Occipital lobe (tissue), 2 donors: Measurements from ENCODE around the gene KRT14. TPM values are rescaled to one million over a fixed set of nuclear protein-coding genes. Genes with fewer than 3 reads are reported as not detected.
"Not testable (repeated sequence)": the region's sequence is repeated elsewhere in the genome, so short reads cannot be mapped to it uniquely, and the experiment has no call there.

Experiments
- DNase-seq: peaks from one replicate; lab custom pipeline; 2025; lab: John Stamatoyannopoulos, UW
- total RNA-seq: library from RNA; depleted of rRNA; stranded (reverse); fragments of >200 nt; gene quantifications from one replicate; pipeline ENCODE4 v1.2.3, GENCODE V29; 2014

Gene KRT14
- total RNA-seq, 1 donor from 2014 or later, result 0.31 TPM

- not testable (repeated sequence) for DNase-seq
Observed at GRCh38 chr17:41610061-41610517, 23.4 kb upstream of the KRT14 start.

GRCh38 chr17:41606930-41607329, 20.2 kb upstream of the KRT14 start:
- DNase-seq, result not testable (repeated sequence)

GRCh38 chr17:41602524-41602923, 15.8 kb upstream of the KRT14 start:
- DNase-seq, result no peak

GRCh38 chr17:41600318-41600717, 13.6 kb upstream of the KRT14 start:
- no peak for DNase-seq

- no peak for DNase-seq
Observed at GRCh38 chr17:41599680-41600079, 13.0 kb upstream of the KRT14 start.

- DNase-seq, result no peak
Observed at GRCh38 chr17:41595585-41595984, 8.9 kb upstream of the KRT14 start.

GRCh38 chr17:41594363-41594915, 7.7 kb upstream of the KRT14 start:
- no peak for DNase-seq

GRCh38 chr17:41593306-41593981, 6.7 kb upstream of the KRT14 start:
- no peak for DNase-seq

- DNase-seq, result no peak
Observed at GRCh38 chr17:41592601-41593305, 6.1 kb upstream of the KRT14 start.

- no peak for DNase-seq
Observed at GRCh38 chr17:41589301-41589700, 2.6 kb upstream of the KRT14 start.

GRCh38 chr17:41588126-41588810, 1.6 kb upstream of the KRT14 start:
- DNase-seq, result no peak

GRCh38 chr17:41585301-41586056, 1.2 kb downstream of the KRT14 start:
- DNase-seq, result no peak

- not testable (repeated sequence) for DNase-seq
Observed at GRCh38 chr17:41584331-41584927, 2.3 kb downstream of the KRT14 start.

- no peak for DNase-seq
Observed at GRCh38 chr17:41583137-41584127, 3.3 kb downstream of the KRT14 start.

- DNase-seq, result not testable (repeated sequence)
Observed at GRCh38 chr17:41582061-41582968, 4.4 kb downstream of the KRT14 start.

GRCh38 chr17:41581366-41582060, 5.2 kb downstream of the KRT14 start:
- no peak for DNase-seq

- DNase-seq, result no peak
Observed at GRCh38 chr17:41580687-41581365, 5.9 kb downstream of the KRT14 start.

GRCh38 chr17:41580244-41580575, 6.5 kb downstream of the KRT14 start:
- DNase-seq, result no peak
